Measurements from ENCODE around the gene TUBE1.
A peak's percentile ranks its signal among the peaks of the same experiment; 100 is the strongest.

The TUBE1 gene

DNA sequence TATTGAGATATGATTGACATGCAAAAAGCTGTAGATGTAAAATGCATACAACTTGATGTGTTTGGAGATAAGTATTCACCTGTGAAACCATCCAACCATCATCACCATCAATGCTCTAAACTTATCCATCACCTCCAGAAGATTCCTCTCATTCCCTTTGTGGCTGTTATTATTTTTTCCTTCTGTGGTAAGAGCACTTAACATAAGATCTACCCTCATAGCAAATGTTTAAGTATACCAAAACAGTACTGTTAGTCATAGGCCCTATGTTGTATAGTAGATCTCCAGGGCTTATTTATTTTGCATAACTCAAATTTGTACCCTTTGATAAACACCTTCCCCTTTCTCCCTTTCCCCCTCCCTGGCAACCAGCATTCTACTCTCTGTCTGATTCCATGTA lies 64.5 kb downstream of the TUBE1 start:
- Histone ChIP-seq H2BK5ac (ENCODE audit: low read depth, low read length, poor library complexity) (no peak overlapping the region), H2BK120ac (ENCODE audit: insufficient read depth, low read length, poor library complexity) (no peak overlapping the region), H4K12ac (ENCODE audit: low read depth, low read length) (no peak overlapping the region), H3K9ac (ENCODE audit: low read length) (no peak overlapping the region), H3K23ac (ENCODE audit: low read length) (no peak overlapping the region), H3K4ac (ENCODE audit: low read depth, low read length) (no peak overlapping the region), H3K79me2 (ENCODE audit: control insufficient read depth, insufficient read depth, low read length, poor library complexity) (peaks cover 3% of the 10 kb centered on the region), H3K4me3 (ENCODE audit: low read depth, low read length) (no peak overlapping the region), H3K36me3 (ENCODE audit: control insufficient read depth in 1 of 2, insufficient read depth in 2 of 2, low read length in 2 of 2) (no peaks in the 10 kb centered on the region), H3K27ac (ENCODE audit: low read depth, low read length) (no peak overlapping the region), H2AFZ (ENCODE audit: insufficient read depth, low read length, poor library complexity) (no peak overlapping the region), H3K4me2 (ENCODE audit: low read length) (no peak overlapping the region), H2AK5ac (ENCODE audit: low read length) (no peak overlapping the region), H3K9me3 (ENCODE audit: insufficient read depth, low read depth, low read length) (peaks cover 5% of the 10 kb centered on the region), H3K4me1 (ENCODE audit: control insufficient read depth in 1 of 2, insufficient read depth in 2 of 2, low read length in 2 of 2) (peaks cover 3 to 4% of the 10 kb centered on the region in 2 experiments), H3K18ac (ENCODE audit: low read length) (no peak overlapping the region), H3K27me3 (ENCODE audit: insufficient read depth, low read length) (no peaks in the 10 kb centered on the region), H3K79me1 (ENCODE audit: low read length) (no peaks in the 10 kb centered on the region), H2BK12ac (ENCODE audit: low read length) (no peak overlapping the region), H4K91ac (ENCODE audit: low read depth, low read length) (no peak overlapping the region), H4K8ac (ENCODE audit: low read depth, low read length) (no peak overlapping the region), H3K14ac (ENCODE audit: low read length) (no peak overlapping the region)
- peak in 1 of 2 donors; percentile 51 for DNase-seq

DNA sequence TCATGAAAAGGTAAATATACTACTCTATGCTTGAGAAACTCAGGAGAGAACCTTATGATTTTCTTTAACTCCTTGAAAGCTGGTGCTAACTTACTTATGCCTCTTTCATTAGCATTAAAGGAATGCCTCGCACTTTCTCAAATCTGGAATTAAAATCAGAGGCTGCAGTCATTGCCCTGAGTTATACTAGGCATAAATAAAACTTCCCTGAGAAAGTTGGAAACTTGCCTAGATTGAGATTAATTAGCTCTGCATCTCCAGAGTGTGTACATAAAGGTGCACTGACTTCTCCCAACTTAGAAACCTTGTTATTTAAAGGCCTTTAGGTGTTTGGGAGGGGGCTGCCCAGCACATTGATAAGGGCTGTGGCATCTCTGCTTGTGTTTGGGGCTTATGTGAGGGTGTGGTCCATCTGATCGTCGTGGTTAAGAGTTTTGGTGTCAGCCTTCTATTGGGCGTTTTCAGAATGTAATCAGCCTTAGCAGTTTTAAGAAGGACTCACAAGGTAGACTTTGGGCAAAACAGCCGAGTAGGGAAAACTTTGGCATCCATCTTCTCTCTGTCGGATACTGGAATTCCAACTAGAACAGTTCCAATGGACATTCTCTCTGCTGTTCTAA lies 65.5 kb downstream of the TUBE1 start:
- Histone ChIP-seq H3K9me3 (ENCODE audit: insufficient read depth, low read depth, low read length) (peaks cover 5% of the 10 kb centered on the region), H4K91ac (ENCODE audit: low read depth, low read length) (no peak overlapping the region), H3K4me3 (ENCODE audit: low read depth, low read length) (no peak overlapping the region), H3K14ac (ENCODE audit: low read length) (no peak overlapping the region), H4K8ac (ENCODE audit: low read depth, low read length) (no peak overlapping the region), H3K27ac (ENCODE audit: low read depth, low read length) (no peak overlapping the region), H3K23ac (ENCODE audit: low read length) (no peak overlapping the region), H3K27me3 (ENCODE audit: insufficient read depth, low read length) (no peaks in the 10 kb centered on the region), H3K18ac (ENCODE audit: low read length) (no peak overlapping the region), H2AFZ (ENCODE audit: insufficient read depth, low read length, poor library complexity) (no peak overlapping the region), H3K4me2 (ENCODE audit: low read length) (no peak overlapping the region), H2BK5ac (ENCODE audit: low read depth, low read length, poor library complexity) (no peak overlapping the region), H2BK120ac (ENCODE audit: insufficient read depth, low read length, poor library complexity) (no peak overlapping the region), H4K12ac (ENCODE audit: low read depth, low read length) (no peak overlapping the region), H3K79me1 (ENCODE audit: low read length) (no peaks in the 10 kb centered on the region), H3K79me2 (ENCODE audit: control insufficient read depth, insufficient read depth, low read length, poor library complexity) (no peaks in the 10 kb centered on the region), H3K36me3 (ENCODE audit: control insufficient read depth in 1 of 2, insufficient read depth in 2 of 2, low read length in 2 of 2) (no peaks in the 10 kb centered on the region), H2AK5ac (ENCODE audit: low read length) (no peak overlapping the region), H2BK12ac (ENCODE audit: low read length) (no peak overlapping the region), H3K9ac (ENCODE audit: low read length) (no peak overlapping the region), H3K4me1 (ENCODE audit: control insufficient read depth in 1 of 2, insufficient read depth in 2 of 2, low read length in 2 of 2) (no peaks in the 10 kb centered on the region), H3K4ac (ENCODE audit: low read depth, low read length) (no peak overlapping the region)
- no peak for DNase-seq
- WGBS (ENCODE audit: extremely low coverage, insufficient coverage, insufficient read length) = no CpG with 5 or more reads among the region's 6 CpGs
